HepG2 (cell line): ENCODE data around the gene BEND3. TPM values are rescaled to one million over a fixed set of nuclear protein-coding genes. Genes with fewer than 3 reads are reported as not detected.
A peak's percentile ranks its signal among the peaks of the same experiment; 100 is the strongest.

Experiments used
- ATAC-seq: fragments of 200-7000 bp; cut with Tn5 transposase; 3 replicates; pipeline ENCODE4 v1.9.1; 2020; ENCODE audit warnings: mild to moderate bottlenecking, moderate library complexity
- BruUV-seq: library from RNA; stranded (reverse); fragments of 400-500 nt; replicated peaks from 2 replicates; lab custom pipeline; 2021; lab: Mats Ljungman, UMichigan
- CTCF ChIA-PET: fragments of 300-600 bp; formaldehyde crosslinking; extraction: SDS; loops from one replicate; lab custom pipeline; 2021; ENCODE audit warnings: low total read pairs, inconsistent platforms, low intra/inter-chr PET ratio; lab: Yijun Ruan, JAX
- POLR2A ChIA-PET: fragments of 350-600 bp; sonication (Branson Sonifier 250); formaldehyde crosslinking; loops from one replicate; lab custom pipeline; 2020; ENCODE audit warnings: antibody characterized with exemption, inconsistent platforms; lab: Yijun Ruan, JAX
- DNase-seq: peaks from one replicate; pipeline ENCODE4 v3.0.0-alpha.2; 2015; ENCODE audit warnings: low spot score
- FAIRE-seq: peaks from 3 replicates; lab custom pipeline; 2011; peaks lifted over from hg19 to GRCh38; lab: Jason Lieb, UNC
- H2AFZ ChIP-seq: one replicate; pipeline ENCODE4 v1.6.1; 2011; ENCODE audit warnings: low read length, inconsistent platforms
- H3K27ac ChIP-seq: fragments of 300-600 bp; 3 replicates; pipeline ENCODE4 v1.8.0; 2011; ENCODE audit warnings: mixed run types, mild to moderate bottlenecking, mixed read lengths, low read length, inconsistent platforms; ENCODE audit not compliant: insufficient read depth; ENCODE audit errors: extremely low read length
- H3K27me3 ChIP-seq, 2 experiments: fragments of 200-600 bp in 1 of 2; 2 replicates in 1 of 2; 3 replicates in 1 of 2; pipeline versions ENCODE4 v1.6.0 to v1.8.0; 2011; ENCODE audit warnings: low read length in 2 of 2, mild to moderate bottlenecking in 2 of 2, moderate library complexity in 2 of 2, inconsistent platforms in 1 of 2; ENCODE audit not compliant: insufficient read depth in 2 of 2, control insufficient read depth in 1 of 2
- H3K36me3 ChIP-seq, 2 experiments: fragments of 200-600 bp in 1 of 2; replicated peaks in 1 of 2; 2 replicates in 1 of 2; 3 replicates in 1 of 2; pipeline versions ENCODE4 v1.5.1 to v1.8.0; 2011; ENCODE audit warnings: low read length in 2 of 2, inconsistent platforms in 1 of 2; ENCODE audit not compliant: insufficient read depth in 2 of 2, control insufficient read depth in 1 of 2
- H3K4me1 ChIP-seq: 2 replicates; pipeline ENCODE4 v1.5.1; 2012; ENCODE audit warnings: low read length, inconsistent platforms; ENCODE audit not compliant: insufficient read depth
- H3K4me2 ChIP-seq: 2 replicates; pipeline ENCODE4 v1.6.0; 2011; ENCODE audit warnings: low read depth, low read length, inconsistent platforms
- H3K4me3 ChIP-seq, 3 experiments: fragments of 200-600 bp in 1 of 3; sonication (generic), shearing (Covaris generic) in 1 of 3; replicated peaks in 1 of 3; 2 replicates each; pipeline ENCODE4 v1.5.1; 2011 to 2016; ENCODE audit warnings: low read length in 3 of 3, inconsistent platforms in 2 of 3, low read depth in 2 of 3, mild to moderate bottlenecking in 2 of 3, control low read depth in 1 of 3, mixed read lengths in 1 of 3; ENCODE audit not compliant: insufficient read depth in 1 of 3
- H3K79me2 ChIP-seq: one replicate; pipeline ENCODE4 v1.6.1; 2011; ENCODE audit warnings: low read length, inconsistent platforms; ENCODE audit not compliant: insufficient read depth
- H3K9ac ChIP-seq: 2 replicates; pipeline ENCODE4 v1.6.0; 2011; ENCODE audit warnings: mild to moderate bottlenecking, low read depth, low read length, inconsistent platforms; ENCODE audit not compliant: insufficient read depth
- H3K9me3 ChIP-seq: 2 replicates; pipeline ENCODE4 v1.5.1; 2012; ENCODE audit warnings: mild to moderate bottlenecking, low read length
- H4K20me1 ChIP-seq: 2 replicates; pipeline ENCODE4 v1.6.0; 2011; ENCODE audit warnings: inconsistent platforms, mild to moderate bottlenecking, low read length, moderate library complexity; ENCODE audit not compliant: insufficient read depth
- CREB1 ChIP-seq, 2 experiments: fragments of 450-650 bp in 1 of 2; IDR thresholded peaks; 2 replicates each; pipeline ENCODE4 v1.6.1; 2016 to 2017; ENCODE audit warnings: control low read depth in 1 of 2, mild to moderate bottlenecking in 1 of 2, missing compliant biosample characterization in 1 of 2, missing genetic modification characterization in 1 of 2
- DNMT3B ChIP-seq: conservative IDR thresholded peaks from 2 replicates; pipeline ENCODE4 v1.6.1; 2016; ENCODE audit warnings: missing biosample characterization, control low read depth
- FOSL2 ChIP-seq: sonication (generic); formaldehyde crosslinking; IDR thresholded peaks from 2 replicates; pipeline ENCODE4 v1.4.0; 2020; ENCODE audit warnings: missing genetic modification reagents
- HOMEZ ChIP-seq: IDR thresholded peaks from 2 replicates; pipeline ENCODE4 v1.6.1; 2016; ENCODE audit warnings: low read depth
- MTA1 ChIP-seq: sonication (generic); formaldehyde crosslinking; IDR thresholded peaks from 2 replicates; pipeline ENCODE4 v1.4.0; 2020; ENCODE audit warnings: missing genetic modification reagents, mild to moderate bottlenecking, borderline replicate concordance
- ZNF256 ChIP-seq: sonication (generic); formaldehyde crosslinking; conservative IDR thresholded peaks from 2 replicates; pipeline ENCODE4 v1.4.0; 2020; ENCODE audit warnings: missing genetic modification reagents
- WGBS: methylation state at CpG from one replicate; pipeline ENCODE4 v1.1.6; 2017; ENCODE audit warnings: low lambda C conversion rate; 5-methylcytosine and 5-hydroxymethylcytosine counted together
- in situ Hi-C: cut with HindIII; loops from 2 replicates; pipeline ENCODE4 v1.10.0; 2017; ENCODE audit warnings: low pct_unique_long_range_greater_than_20kb; ENCODE audit not compliant: extremely low pct_ligation_motif_present
- intact Hi-C: fragments of 100-400 bp; cut with micrococcal nuclease; formaldehyde crosslinking; loops from one replicate; pipeline ENCODE4 v1.10.0; 2022; ENCODE audit not compliant: unreplicated experiment
- polyA plus RNA-seq, 8 experiments: library from polyadenylated mRNA; depleted of rRNA in 3 of 8; stranded (reverse) in 7 of 8; unstranded in 1 of 8; fragments of >200 nt; fragmentation: Illumina TruSeq in 4 of 8; extraction: Trizol in 4 of 8; gene quantifications; 2 replicates each; pipeline versions ENCODE4 v1.2.1 to v1.2.3, GENCODE V29; 2011 to 2016; ENCODE audit warnings: low read depth in 4 of 8, missing spikeins in 1 of 8, mixed read lengths in 1 of 8; ENCODE audit not compliant: insufficient read depth in 1 of 8
- total RNA-seq, 5 experiments: library from RNA; depleted of rRNA; stranded (reverse); fragments of >200 nt; fragmentation: Illumina TruSeq; extraction: Trizol; gene quantifications; 2 replicates each; pipeline ENCODE4 v1.2.3, GENCODE V29; 2016; ENCODE audit warnings: low read depth in 1 of 5

The BEND3 gene
- total and polyA plus RNA-seq, 2 of the 13 experiments (the other 11 are each of a cell fraction or from before 2014, with no cell fraction given) = 1.4 to 5.8 TPM

GRCh38 chr6:107152638-107153430 is 37.5 kb upstream of the BEND3 start (continued):
- 0 out of 2 replicates have a peak, but pooled peaks have one; percentile 31 for TF ChIP-seq HOMEZ (CRISPR knock-in tag)
- TF ChIP-seq CREB1 (IDR thresholded peaks at IDR 0.05) = no peak
- peak; percentile 26; the same call in 1 of the 2 replicates for TF ChIP-seq CREB1 (CRISPR knock-in tag; IDR thresholded peaks at IDR 0.05)

GRCh38 chr6:107144666-107145065 is 29.4 kb upstream of the BEND3 start:
- POLR2A ChIA-PET = no interaction called here

GRCh38 chr6:107144014-107144413 is 28.7 kb upstream of the BEND3 start:
- Histone ChIP-seq H3K9me3 (no peaks in the 10 kb centered on the region), H3K9ac (no peak overlapping the region), H3K27me3 (no peaks in the 10 kb centered on the region), H3K36me3 (no peaks in the 10 kb centered on the region), H2AFZ (no peak overlapping the region), H3K27ac (no peak overlapping the region), H3K4me3 (no peak overlapping the region), H3K79me2 (no peaks in the 10 kb centered on the region), H3K4me2 (no peak overlapping the region), H4K20me1 (no peaks in the 10 kb centered on the region), H3K4me1 (peaks cover 5% of the 10 kb centered on the region; the same call in 1 of the 2 replicates)
- in situ Hi-C loops (no loop called here), intact Hi-C loops (no loop called here)
- BruUV-seq = no TSS peak
- FAIRE-seq (no peak), DNase-seq (no peak), ATAC-seq (no peak)
- ChIA-PET POLR2A (no interaction called here), CTCF (no interaction called here)
- TF ChIP-seq FOSL2 (peak; percentile 35), DNMT3B (no peak)
- TF ChIP-seq, all 625 proteins: peak for 1

More at GRCh38 chr6:107144666-107145065, 29.4 kb upstream of the BEND3 start:
- in situ Hi-C loops = no loop called here
- no peak for FAIRE-seq
- H3K4me2 ChIP-seq = no peak overlapping the region
- no peak for DNase-seq
- CTCF ChIA-PET = no interaction called here
- no peak overlapping the region for H3K4me3 ChIP-seq
- no peaks in the 10 kb centered on the region for H3K36me3 ChIP-seq
- no peak overlapping the region for H2AFZ ChIP-seq
- no peaks in the 10 kb centered on the region for H3K27me3 ChIP-seq
- BruUV-seq = no TSS peak
- no peak for ATAC-seq
- peaks cover 5% of the 10 kb centered on the region; the same call in 1 of the 2 replicates for H3K4me1 ChIP-seq
- H3K79me2 ChIP-seq = no peaks in the 10 kb centered on the region
- intact Hi-C loops = no loop called here
- WGBS = 94% methylated on average over 4 of the region's 4 CpGs
- H4K20me1 ChIP-seq = no peaks in the 10 kb centered on the region
- no peak overlapping the region for H3K27ac ChIP-seq
- TF ChIP-seq MTA1 (no peak), ZNF256 (no peak)
- TF ChIP-seq, all 625 proteins: peak for 0
- Histone ChIP-seq H3K9ac (no peak overlapping the region), H3K9me3 (no peaks in the 10 kb centered on the region)
